Erythroblast (primary cell): Measurements from ENCODE around the gene CFAP46.

Experiments
- DNase-seq, 2 experiments: peaks; one replicate each; lab custom pipeline; 2025; lab: John Stamatoyannopoulos, UW
- GATA1 ChIP-seq: IDR thresholded peaks from 2 replicates; pipeline ENCODE4 v1.6.1; 2011; ENCODE audit warnings: low read depth, mild to moderate bottlenecking, control low read depth, low read length, moderate library complexity
- POLR2A ChIP-seq: IDR thresholded peaks from 2 replicates; pipeline ENCODE4 v1.6.1; 2011; ENCODE audit warnings: mild to moderate bottlenecking, low read length

CFAP46 gene

GRCh38 chr10:132817701-132818211 is 124.6 kb downstream of the CFAP46 start:
- DNase-seq = no peak
- TF ChIP-seq GATA1 (no peak), POLR2A (no peak)

GRCh38 chr10:132816718-132817117 is 125.7 kb downstream of the CFAP46 start:
- TF ChIP-seq GATA1 (no peak), POLR2A (no peak)
- DNase-seq = no peak

DNA sequence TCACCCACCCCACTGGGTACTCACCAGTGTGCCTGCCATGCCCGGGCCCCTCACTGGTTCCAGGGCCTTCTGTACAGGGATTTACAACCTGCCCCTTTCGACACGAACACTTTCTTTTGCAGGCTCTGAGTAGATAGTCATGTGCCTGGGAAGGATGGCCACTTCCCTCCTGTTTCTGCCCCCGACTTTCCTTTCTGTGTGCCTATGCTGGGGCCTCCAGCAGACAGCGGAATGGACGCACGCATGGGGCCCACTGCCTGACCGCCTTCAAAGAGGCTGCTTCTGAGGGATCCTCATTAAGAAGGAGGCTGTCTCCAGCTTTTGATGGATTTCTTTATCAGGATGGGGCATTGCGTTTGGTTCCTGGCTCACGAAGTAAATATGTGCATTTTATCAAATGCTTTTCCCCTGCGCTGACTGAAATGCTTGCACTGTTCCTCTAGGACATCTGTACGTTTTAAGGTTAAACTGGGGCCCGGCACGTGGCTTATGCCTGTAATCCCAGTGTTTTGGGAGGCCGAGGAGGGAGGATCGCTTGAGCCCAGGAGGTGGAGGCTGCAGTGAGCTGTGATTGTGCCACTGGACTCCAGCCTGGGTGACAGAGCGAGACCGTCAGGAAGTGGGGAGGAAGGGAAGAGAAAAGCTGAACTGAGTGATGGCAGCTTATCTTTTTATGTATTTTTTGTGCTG is 127.1 kb downstream of the CFAP46 start:
- TF ChIP-seq GATA1 (no peak), POLR2A (no peak)
- no peak for DNase-seq

GRCh38 chr10:132814469-132814856 is 127.9 kb downstream of the CFAP46 start:
- TF ChIP-seq GATA1 (no peak), POLR2A (no peak)

GRCh38 chr10:132813560-132814468 is 128.6 kb downstream of the CFAP46 start:
- TF ChIP-seq POLR2A (no peak), GATA1 (no peak)
- DNase-seq = no peak

More at GRCh38 chr10:132814469-132814856, 127.9 kb downstream of the CFAP46 start:
- no peak for DNase-seq

DNA sequence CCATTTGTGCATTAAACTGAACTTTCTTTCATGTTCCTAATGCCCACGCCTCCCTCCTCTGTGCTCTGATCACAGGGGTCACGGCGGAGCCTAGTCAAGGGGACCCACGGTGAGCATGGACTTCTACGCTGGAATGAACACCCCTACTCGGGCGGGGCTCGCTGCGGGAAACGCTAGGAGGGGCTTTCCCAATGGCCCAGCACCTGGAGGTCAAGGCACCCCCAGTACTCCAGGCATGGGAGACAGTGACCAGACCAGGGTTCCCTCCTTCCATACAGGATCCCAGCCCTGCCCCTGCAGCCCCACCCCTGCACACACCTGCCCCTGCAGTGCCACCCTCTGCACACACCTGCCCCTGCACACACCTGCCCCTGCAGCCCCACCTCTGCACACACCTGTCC is 129.4 kb downstream of the CFAP46 start:
- TF ChIP-seq POLR2A (no peak), GATA1 (no peak)
- DNase-seq = no peak

GRCh38 chr10:132812520-132812919 is 129.8 kb downstream of the CFAP46 start:
- no peak for DNase-seq
- TF ChIP-seq GATA1 = no peak
- no peak for TF ChIP-seq POLR2A

GRCh38 chr10:132811891-132812481 is 130.4 kb downstream of the CFAP46 start:
- no peak for DNase-seq
- TF ChIP-seq GATA1 (no peak), POLR2A (no peak)

DNA sequence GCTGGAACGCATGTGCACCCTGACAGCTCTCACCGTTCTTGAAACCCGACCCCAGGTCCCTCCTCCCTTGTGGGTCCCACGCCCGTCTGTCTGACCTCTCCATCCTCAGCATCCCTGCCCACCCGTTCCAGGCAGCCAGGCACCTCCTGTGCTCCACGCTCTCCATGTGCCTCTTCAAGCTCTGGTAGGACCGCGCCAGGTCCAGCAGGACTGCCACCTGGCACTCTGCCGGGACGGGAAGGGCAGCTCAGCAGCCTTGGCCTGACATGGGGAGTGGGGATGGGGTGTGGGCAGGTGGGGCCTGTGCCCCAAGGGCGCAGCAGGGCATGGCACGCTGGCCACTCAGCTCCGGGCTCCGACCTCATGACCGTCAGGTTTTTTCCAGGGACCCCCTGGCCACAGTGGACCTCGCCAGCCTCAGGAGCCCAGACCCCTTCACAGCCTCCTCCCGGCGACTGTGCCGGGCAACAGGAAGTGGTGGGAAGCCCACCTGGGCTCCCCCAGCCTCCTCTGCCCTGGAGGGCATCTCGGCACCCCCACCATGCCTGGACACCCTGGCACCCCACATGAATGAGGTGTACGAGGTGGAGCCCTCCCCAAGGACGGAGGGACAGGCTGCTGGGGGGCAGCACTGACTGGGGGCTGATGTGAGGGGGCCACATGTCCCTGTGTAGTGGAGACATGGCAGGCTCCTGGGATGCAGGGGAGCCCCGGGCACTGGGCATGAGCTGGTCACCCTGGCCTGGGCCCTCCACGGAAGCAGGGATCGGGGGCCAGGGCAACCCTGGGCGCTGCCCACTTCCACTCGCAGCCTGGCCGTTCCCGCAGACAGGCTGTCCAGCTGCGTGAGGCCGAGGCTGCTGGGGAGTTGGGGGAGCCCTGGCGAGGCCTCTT is 131.3 kb downstream of the CFAP46 start:
- no peak for DNase-seq
- TF ChIP-seq GATA1 (no peak), POLR2A (no peak)

DNA sequence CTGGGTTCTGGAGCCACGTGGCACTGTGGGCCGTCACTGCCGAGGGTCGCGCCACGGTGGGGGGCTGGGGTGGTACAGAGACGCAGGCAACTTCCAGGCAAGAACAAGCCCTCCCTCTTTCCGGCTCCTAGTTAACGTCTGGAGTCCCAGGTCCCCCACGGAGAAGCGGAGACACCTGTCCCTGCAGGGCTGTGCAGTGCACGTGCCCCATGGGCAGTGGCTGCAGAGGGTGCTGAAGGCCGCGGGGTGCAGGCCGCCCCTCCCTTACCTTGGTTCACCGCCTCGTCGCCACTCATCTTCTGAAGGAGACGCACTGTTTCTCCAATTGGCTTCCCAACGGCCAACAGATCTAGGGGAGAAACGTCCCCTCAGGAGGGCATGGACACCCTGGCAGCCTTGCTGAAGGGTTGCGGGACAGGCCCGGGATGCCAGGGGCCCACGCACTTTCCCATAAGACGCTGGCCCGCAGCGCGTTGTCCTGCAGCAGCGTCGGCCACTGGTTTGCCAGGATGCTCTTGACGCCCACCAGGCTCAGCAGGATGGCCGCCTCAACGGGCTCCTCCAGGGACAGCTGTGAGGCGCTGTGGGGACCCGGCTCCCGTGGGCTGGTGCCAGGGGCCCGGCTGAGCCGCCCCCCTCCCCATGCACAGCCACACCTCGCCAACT is 132.1 kb downstream of the CFAP46 start:
- TF ChIP-seq POLR2A = no peak
- no peak for TF ChIP-seq GATA1
- DNase-seq = no peak

DNA sequence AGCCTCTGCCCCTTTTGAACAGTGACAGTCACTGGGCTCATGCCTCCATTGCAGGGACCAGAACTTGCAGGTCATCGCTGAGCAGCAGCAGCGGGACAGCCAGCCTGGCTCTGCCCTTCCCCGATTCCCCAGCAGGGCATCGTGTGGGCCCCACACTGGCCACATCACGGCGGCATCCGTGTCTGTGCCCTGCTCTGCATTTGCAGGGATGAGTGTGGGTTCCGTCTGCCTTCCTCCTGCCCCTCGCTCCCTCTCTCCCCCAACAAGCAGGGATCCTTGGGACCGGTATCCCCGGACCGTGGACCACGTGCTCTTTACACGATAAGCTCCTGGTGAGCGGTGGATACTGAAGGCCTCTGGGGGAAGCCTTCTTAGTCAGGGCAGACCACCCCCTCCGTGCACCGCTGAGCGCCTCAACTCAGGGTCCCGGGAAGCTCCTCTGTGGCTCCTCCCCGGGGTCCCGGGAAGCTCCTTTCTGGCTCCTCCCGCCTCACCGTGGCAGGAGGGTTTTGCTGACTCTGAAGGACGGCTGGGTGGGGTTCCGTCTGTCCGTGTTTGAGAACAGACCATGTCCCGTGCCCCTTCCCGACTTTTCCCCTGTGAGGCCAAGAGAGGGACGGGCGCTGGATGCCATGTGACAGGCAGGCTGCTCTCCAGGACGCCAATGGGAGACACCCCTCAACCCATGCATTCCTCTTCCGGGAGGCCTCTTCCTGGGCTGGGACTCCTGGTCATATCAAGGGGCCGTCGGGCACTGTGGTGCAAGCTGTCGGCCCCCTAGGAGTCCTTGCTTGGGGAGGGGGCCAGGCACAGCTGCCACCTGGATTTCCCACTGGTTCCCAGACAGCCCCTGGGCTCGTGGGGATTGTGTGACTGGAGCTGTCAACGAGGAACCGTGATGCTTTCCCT is 132.9 kb downstream of the CFAP46 start:
- DNase-seq = no peak
- TF ChIP-seq POLR2A (no peak), GATA1 (no peak)
